ACC112 (cell line): ENCODE measurements around the gene TNFAIP2.
A peak's percentile ranks its signal among the peaks of the same experiment; 100 is the strongest.

Experiments
- H2AFZ ChIP-seq: fragments of 200-600 bp; sonication (generic); one replicate; pipeline ENCODE4 v1.6.0; 2017; ENCODE audit warnings: antibody characterized with exemption, low read length; ENCODE audit not compliant: unreplicated experiment
- H3K27ac ChIP-seq: fragments of 200-600 bp; sonication (generic); 2 replicates; pipeline ENCODE4 v1.5.1; 2014; ENCODE audit warnings: low read depth, mild to moderate bottlenecking, antibody characterized with exemption, low read length, moderate library complexity
- H3K27me3 ChIP-seq: fragments of 200-600 bp; sonication (generic); 2 replicates; pipeline ENCODE4 v1.6.1; 2014; ENCODE audit warnings: mild to moderate bottlenecking, antibody characterized with exemption, low read length, moderate library complexity, mixed read lengths; ENCODE audit not compliant: insufficient read depth
- H3K36me3 ChIP-seq: fragments of 200-600 bp; sonication (generic); 2 replicates; pipeline ENCODE4 v1.6.1; 2016; ENCODE audit warnings: mild to moderate bottlenecking, antibody characterized with exemption, low read length, moderate library complexity, mixed read lengths; ENCODE audit not compliant: insufficient read depth
- H3K4me1 ChIP-seq: fragments of 200-600 bp; sonication (generic); one replicate; pipeline ENCODE4 v1.6.1; 2016; ENCODE audit warnings: low read length, mixed read lengths; ENCODE audit not compliant: insufficient read depth, unreplicated experiment, control insufficient read depth
- H3K4me3 ChIP-seq: fragments of 200-600 bp; sonication (generic); 2 replicates; pipeline ENCODE4 v1.5.1; 2014; ENCODE audit warnings: mild to moderate bottlenecking, low read depth, low read length
- H3K79me2 ChIP-seq: fragments of 200-600 bp; sonication (generic); one replicate; pipeline ENCODE4 v1.6.0; 2016; ENCODE audit warnings: low read length; ENCODE audit not compliant: control insufficient read depth, unreplicated experiment, insufficient read depth

Gene TNFAIP2

DNA sequence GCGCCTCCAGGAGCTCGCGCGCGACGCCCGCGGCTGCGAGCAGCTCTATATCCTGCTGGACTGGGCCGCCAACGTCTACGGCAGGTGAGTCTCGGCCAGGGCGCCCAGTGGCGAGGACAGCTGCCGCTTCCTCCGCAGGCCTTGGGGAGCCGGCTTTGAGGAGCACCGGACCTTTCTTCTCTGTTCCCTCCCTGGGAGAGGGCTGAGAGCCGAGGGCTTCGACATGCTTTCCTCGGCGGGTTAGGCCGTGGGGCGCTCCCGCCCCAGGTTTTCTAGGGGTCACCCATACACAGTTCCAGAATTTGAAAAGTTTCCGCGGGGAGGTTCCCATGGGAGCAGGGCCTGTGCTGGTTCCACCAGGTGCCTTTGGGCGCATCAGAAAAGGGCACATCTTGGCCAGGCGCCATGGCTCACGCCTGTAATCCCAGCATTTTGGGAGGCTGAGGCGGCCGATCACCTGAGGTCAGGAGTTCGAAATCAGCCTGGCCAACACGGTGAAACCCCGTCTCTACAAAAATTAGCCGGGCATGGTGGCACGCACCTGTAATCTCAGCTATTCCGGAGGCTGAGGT, 20.5 kb upstream of the TNFAIP2 start:
- Histone ChIP-seq H3K4me1 (no peaks in the 10 kb centered on the region), H3K4me3 (no peak overlapping the region), H3K36me3 (no peaks in the 10 kb centered on the region), H2AFZ (no peak overlapping the region), H3K27me3 (peaks cover 6% of the 10 kb centered on the region; the same call in 1 of the 2 replicates), H3K79me2 (no peaks in the 10 kb centered on the region), H3K27ac (no peak overlapping the region)

DNA sequence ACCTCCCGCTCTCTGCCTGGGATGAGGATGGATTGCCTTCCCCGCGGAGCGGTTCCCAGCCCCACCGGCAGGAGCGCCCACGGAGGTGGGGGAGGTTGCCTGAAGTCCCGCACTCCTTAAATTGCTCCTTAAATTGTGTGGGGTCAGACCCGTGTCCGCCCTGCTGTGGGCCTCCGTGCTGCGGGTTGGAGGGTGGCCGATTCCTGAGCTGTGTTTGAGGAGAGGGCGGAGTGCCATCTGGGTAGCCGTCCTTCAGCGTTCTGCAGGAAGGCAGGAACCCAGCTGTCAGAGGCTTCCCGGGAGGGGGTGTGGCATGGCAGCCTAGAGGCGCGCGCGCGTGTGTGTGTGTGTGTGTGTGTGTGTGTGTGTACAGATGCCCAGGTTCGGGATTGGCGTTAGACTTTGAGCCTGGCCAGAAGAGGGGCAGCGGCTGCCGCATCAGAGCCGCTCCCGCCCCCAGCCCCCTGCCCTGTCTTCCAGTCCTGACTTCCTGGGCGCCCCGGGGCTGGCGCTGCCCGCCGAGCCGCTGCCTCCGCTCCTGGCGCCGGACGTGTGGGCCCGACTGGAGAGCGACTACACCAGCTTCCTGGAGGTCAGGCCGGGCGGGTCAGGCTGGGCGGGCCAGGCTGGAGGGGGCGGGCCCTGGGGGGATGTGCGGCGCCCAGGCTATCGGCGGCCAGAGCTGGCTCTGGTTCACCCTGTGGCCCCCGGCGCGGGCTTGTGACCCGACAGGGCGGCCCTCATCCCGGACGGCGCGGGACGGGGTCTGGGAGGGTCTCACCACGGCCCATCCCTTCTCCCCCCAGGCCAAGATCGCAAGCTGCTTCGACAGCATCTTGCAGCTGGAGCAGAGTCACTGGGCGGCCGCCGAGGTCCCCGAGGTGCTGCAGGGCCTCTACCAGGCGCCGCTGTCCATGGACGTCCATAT, 19.5 kb upstream of the TNFAIP2 start:
- peaks cover 4% of the 10 kb centered on the region for H3K4me1 ChIP-seq

GRCh38 chr14:103104389-103104653, 18.9 kb upstream of the TNFAIP2 start:
- Histone ChIP-seq H3K27ac (no peak overlapping the region), H3K79me2 (no peaks in the 10 kb centered on the region), H3K4me1 (peaks cover 7% of the 10 kb centered on the region), H2AFZ (no peak overlapping the region), H3K27me3 (peaks cover 6% of the 10 kb centered on the region; the same call in 1 of the 2 replicates), H3K36me3 (no peaks in the 10 kb centered on the region), H3K4me3 (peak overlapping the region; percentile 67; the same call in 1 of the 2 replicates)

More for the DNA sequence above, 19.5 kb upstream of the TNFAIP2 start:
- no peaks in the 10 kb centered on the region for H3K79me2 ChIP-seq
- no peak overlapping the region for H3K27ac ChIP-seq
- peaks cover 6% of the 10 kb centered on the region; the same call in 1 of the 2 replicates for H3K27me3 ChIP-seq
- H3K36me3 ChIP-seq, result no peaks in the 10 kb centered on the region
- H2AFZ ChIP-seq, result no peak overlapping the region
- peak overlapping the region; percentile 67 for H3K4me3 ChIP-seq

- Histone ChIP-seq H3K27ac (no peak overlapping the region), H3K79me2 (no peaks in the 10 kb centered on the region), H3K4me3 (no peak overlapping the region), H2AFZ (no peak overlapping the region), H3K36me3 (no peaks in the 10 kb centered on the region), H3K27me3 (peaks cover 6% of the 10 kb centered on the region; the same call in 1 of the 2 replicates), H3K4me1 (peaks cover 10% of the 10 kb centered on the region)
These were observed 18.4 kb upstream of the TNFAIP2 start for GRCh38 chr14:103104654-103105452.

GRCh38 chr14:103105580-103106150, 17.6 kb upstream of the TNFAIP2 start:
- peaks cover 6% of the 10 kb centered on the region; the same call in 1 of the 2 replicates for H3K27me3 ChIP-seq
- H3K4me3 ChIP-seq, result no peak overlapping the region
- H2AFZ ChIP-seq, result no peak overlapping the region
- H3K79me2 ChIP-seq, result no peaks in the 10 kb centered on the region
- H3K4me1 ChIP-seq, result peaks cover 18% of the 10 kb centered on the region
- H3K27ac ChIP-seq, result no peak overlapping the region
- no peaks in the 10 kb centered on the region for H3K36me3 ChIP-seq

DNA sequence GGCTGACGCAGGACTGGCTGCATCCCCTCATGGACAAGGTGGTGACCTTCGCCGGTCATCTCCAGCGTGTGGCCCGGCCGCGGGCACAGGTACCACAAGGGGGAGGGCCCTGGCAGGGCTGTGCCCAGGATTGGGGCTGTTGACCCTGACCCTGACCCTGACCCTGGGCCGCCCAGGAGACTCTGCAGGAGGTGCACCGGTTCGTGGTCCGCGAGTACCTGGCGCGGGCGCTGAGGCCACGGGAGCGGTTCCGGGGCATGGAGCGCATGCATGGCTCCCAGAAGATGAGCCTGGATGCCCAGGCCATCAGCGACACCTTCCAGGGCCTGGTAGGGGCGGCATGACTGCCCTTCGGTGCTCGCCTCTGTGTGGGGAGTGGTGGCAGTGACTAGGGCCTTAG, 15.8 kb upstream of the TNFAIP2 start:
- Histone ChIP-seq H3K27ac (no peak overlapping the region), H3K36me3 (no peaks in the 10 kb centered on the region), H3K4me1 (peaks cover 31% of the 10 kb centered on the region), H2AFZ (no peak overlapping the region), H3K27me3 (peaks cover 6% of the 10 kb centered on the region; the same call in 1 of the 2 replicates), H3K4me3 (no peak overlapping the region), H3K79me2 (no peaks in the 10 kb centered on the region)

DNA sequence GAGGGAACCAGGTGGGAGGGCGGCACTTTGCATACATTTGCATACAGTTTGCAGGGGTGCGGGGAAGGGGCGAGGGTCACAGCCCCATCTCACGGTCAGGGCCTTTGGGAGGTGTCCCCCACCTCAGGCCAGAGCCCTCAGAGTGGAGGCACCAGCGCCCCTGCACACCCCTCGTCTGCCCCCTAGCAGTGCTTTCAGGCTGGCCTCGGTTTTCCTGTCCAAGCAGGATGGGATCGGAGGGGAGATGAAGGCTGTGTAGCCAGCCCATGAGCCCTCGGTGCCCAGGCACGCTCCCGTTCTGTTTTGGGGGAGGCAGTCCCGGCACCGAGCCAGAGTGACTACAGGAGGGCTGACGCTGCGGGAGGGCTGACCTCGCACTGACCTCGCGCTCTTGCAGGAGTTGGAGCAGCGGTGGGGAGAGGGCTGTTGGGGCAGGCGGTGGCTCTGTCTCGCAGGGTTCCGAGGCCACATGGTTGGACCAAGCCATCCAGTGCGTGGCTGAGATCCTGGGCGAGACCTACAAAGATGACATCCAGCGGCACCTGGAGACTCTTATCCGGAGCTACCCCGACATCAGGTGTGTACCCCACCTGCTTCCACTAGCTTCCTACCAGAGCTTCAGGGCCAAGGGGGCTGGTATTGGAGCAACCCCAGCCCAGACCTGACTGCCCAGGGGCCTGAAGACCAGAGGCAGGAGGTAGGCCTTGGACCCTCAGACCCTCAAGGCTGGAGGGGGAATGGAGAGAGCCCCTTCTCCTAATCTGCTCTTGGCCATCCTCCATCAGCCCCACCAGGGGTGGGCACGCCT, 15.1 kb upstream of the TNFAIP2 start:
- Histone ChIP-seq H3K27me3 (peaks cover 6% of the 10 kb centered on the region; the same call in 1 of the 2 replicates), H3K36me3 (no peaks in the 10 kb centered on the region), H2AFZ (no peak overlapping the region), H3K4me3 (no peak overlapping the region), H3K4me1 (peaks cover 31% of the 10 kb centered on the region), H3K27ac (no peak overlapping the region), H3K79me2 (no peaks in the 10 kb centered on the region)

GRCh38 chr14:103108749-103109207, 14.5 kb upstream of the TNFAIP2 start:
- no peak overlapping the region for H3K27ac ChIP-seq
- H3K4me1 ChIP-seq, result peaks cover 31% of the 10 kb centered on the region
- no peaks in the 10 kb centered on the region for H3K79me2 ChIP-seq
- H2AFZ ChIP-seq, result no peak overlapping the region
- H3K4me3 ChIP-seq, result no peak overlapping the region
- peaks cover 6% of the 10 kb centered on the region; the same call in 1 of the 2 replicates for H3K27me3 ChIP-seq
- no peaks in the 10 kb centered on the region for H3K36me3 ChIP-seq

- Histone ChIP-seq H3K4me3 (peak overlapping the region; percentile 48), H2AFZ (no peak overlapping the region), H3K4me1 (peaks cover 31% of the 10 kb centered on the region), H3K27ac (peak overlapping the region; percentile 41; the same call in 1 of the 2 replicates), H3K36me3 (no peaks in the 10 kb centered on the region), H3K79me2 (no peaks in the 10 kb centered on the region), H3K27me3 (peaks cover under 1% of the 10 kb centered on the region; the same call in 1 of the 2 replicates)
These were observed 13.5 kb upstream of the TNFAIP2 start for GRCh38 chr14:103109535-103110441.
